H1 (cell line): ENCODE data around the gene SLC24A4. TPM values are rescaled to one million over a fixed set of nuclear protein-coding genes. Genes with fewer than 3 reads are reported as not detected.

ENCODE experiments used
- CTCF ChIA-PET: fragments of 300-600 bp; sonication (Branson Sonifier 250); formaldehyde crosslinking; loops from one replicate; lab custom pipeline; 2021; ENCODE audit not compliant: partially characterized antibody; lab: Charles Lee
- POLR2A ChIA-PET: fragments of 300-600 bp; sonication (Branson Sonifier 250); formaldehyde crosslinking; loops from one replicate; lab custom pipeline; 2021; ENCODE audit warnings: inconsistent platforms; ENCODE audit not compliant: partially characterized antibody; lab: Charles Lee
- DNase-seq, 2 experiments: peaks; one replicate each; pipeline versions ENCODE4 v3.0.0 to v3.0.0-alpha.2; 2010 to 2022; ENCODE audit warnings: low spot score in 2 of 2, low read depth in 1 of 2, mixed read lengths in 1 of 2
- FAIRE-seq: peaks from 2 replicates; lab custom pipeline; 2011; peaks lifted over from hg19 to GRCh38; lab: Jason Lieb, UNC
- H2AFZ ChIP-seq: 2 replicates; pipeline ENCODE4 v1.8.1; 2012; ENCODE audit warnings: low read length, inconsistent platforms
- H2AK5ac ChIP-seq: 2 replicates; pipeline ENCODE4 v1.6.1; 2013; ENCODE audit warnings: low read depth, low read length
- H2BK120ac ChIP-seq: replicated peaks from 2 replicates; pipeline ENCODE3; 2013; ENCODE audit warnings: low read depth, low read length, inconsistent platforms
- H2BK12ac ChIP-seq: 2 replicates; pipeline ENCODE4 v1.6.1; 2013; ENCODE audit warnings: low read depth, low read length
- H2BK15ac ChIP-seq: 2 replicates; pipeline ENCODE4 v1.6.1; 2013; ENCODE audit warnings: low read length
- H2BK20ac ChIP-seq: 2 replicates; pipeline ENCODE4 v1.6.1; 2013; ENCODE audit warnings: low read length
- H2BK5ac ChIP-seq: 2 replicates; pipeline ENCODE4 v1.6.1; 2013; ENCODE audit warnings: low read depth, low read length
- H3K14ac ChIP-seq: 2 replicates; pipeline ENCODE4 v1.6.1; 2013; ENCODE audit warnings: inconsistent platforms; ENCODE audit not compliant: insufficient read length
- H3K18ac ChIP-seq: 2 replicates; pipeline ENCODE4 v1.6.1; 2013; ENCODE audit warnings: low read length; ENCODE audit errors: extremely low read depth
- H3K23ac ChIP-seq: 2 replicates; pipeline ENCODE4 v1.6.1; 2013; ENCODE audit warnings: inconsistent platforms; ENCODE audit not compliant: insufficient read length
- H3K23me2 ChIP-seq: 2 replicates; pipeline ENCODE4 v1.6.1; 2013; ENCODE audit warnings: low read depth, low read length
- H3K27ac ChIP-seq: 2 replicates; pipeline ENCODE4 v1.6.1; 2011; ENCODE audit warnings: low read depth, low read length, inconsistent platforms
- H3K27me3 ChIP-seq, 4 experiments: replicated peaks in 1 of 4; 1 replicate in 1 of 4; 2 replicates in 3 of 4; pipeline versions ENCODE4 v1.6.1 to v1.8.1; 2011 to 2013; ENCODE audit warnings: low read length in 3 of 4, mild to moderate bottlenecking in 3 of 4, inconsistent platforms in 2 of 4, mixed read lengths in 2 of 4, moderate library complexity in 1 of 4; ENCODE audit not compliant: control insufficient read depth in 3 of 4, insufficient read depth in 3 of 4; ENCODE audit errors: extremely low read depth in 1 of 4
- H3K36me3 ChIP-seq, 4 experiments: 2 replicates each; pipeline versions ENCODE4 v1.6.1 to v1.8.1; 2011 to 2013; ENCODE audit warnings: mild to moderate bottlenecking in 4 of 4, low read length in 3 of 4, moderate library complexity in 2 of 4, control low read depth in 1 of 4, inconsistent platforms in 1 of 4; ENCODE audit not compliant: insufficient read depth in 4 of 4, control insufficient read depth in 2 of 4
- H3K4ac ChIP-seq: replicated peaks from 2 replicates; pipeline ENCODE3; 2013; ENCODE audit warnings: low read length, low read depth, mixed read lengths, inconsistent platforms; ENCODE audit not compliant: insufficient read length
- H3K4me1 ChIP-seq, 4 experiments: replicated peaks in 1 of 4; 1 replicate in 1 of 4; 2 replicates in 3 of 4; pipeline versions ENCODE4 v1.6.1 to v1.8.1; 2011 to 2013; ENCODE audit warnings: low read length in 3 of 4, inconsistent platforms in 2 of 4, mixed read lengths in 1 of 4; ENCODE audit not compliant: insufficient read depth in 4 of 4, control insufficient read depth in 3 of 4
- H3K4me2 ChIP-seq, 2 experiments: 2 replicates each; pipeline versions ENCODE4 v1.6.1 to v1.8.1; 2011 to 2013; ENCODE audit warnings: low read depth in 2 of 2, low read length in 2 of 2, control low read depth in 1 of 2, inconsistent platforms in 1 of 2, mild to moderate bottlenecking in 1 of 2; ENCODE audit not compliant: insufficient read depth in 1 of 2
- H3K4me3 ChIP-seq, 4 experiments: fragments of 200-600, 300-600 bp in 1 of 4; sonication (generic), shearing (Covaris generic), sonication (Bioruptor Twin) in 1 of 4; 2 replicates each; pipeline versions ENCODE4 v1.5.1 to v1.8.1; 2011 to 2016; ENCODE audit warnings: low read length in 4 of 4, low read depth in 3 of 4, control low read depth in 2 of 4, inconsistent platforms in 2 of 4, mild to moderate bottlenecking in 2 of 4, mixed read lengths in 1 of 4, moderate library complexity in 1 of 4; ENCODE audit not compliant: insufficient read depth in 2 of 4; ENCODE audit errors: extremely low read depth in 1 of 4
- H3K56ac ChIP-seq: replicated peaks from 2 replicates; pipeline ENCODE3; 2013; ENCODE audit warnings: low read depth, mild to moderate bottlenecking, mixed read lengths, low read length, inconsistent platforms; ENCODE audit not compliant: insufficient read length
- H3K79me1 ChIP-seq: 2 replicates; pipeline ENCODE4 v1.6.1; 2013; ENCODE audit warnings: low read depth, low read length, control low read depth
- H3K79me2 ChIP-seq, 2 experiments: 2 replicates each; pipeline versions ENCODE4 v1.6.1 to v1.8.1; 2012 to 2013; ENCODE audit warnings: low read length in 2 of 2, mild to moderate bottlenecking in 2 of 2, inconsistent platforms in 1 of 2; ENCODE audit not compliant: insufficient read depth in 2 of 2, control insufficient read depth in 1 of 2
- H3K9ac ChIP-seq, 4 experiments: replicated peaks in 1 of 4; 1 replicate in 1 of 4; 2 replicates in 3 of 4; pipeline versions ENCODE4 v1.6.1 to v1.8.1; 2011 to 2013; ENCODE audit warnings: low read depth in 3 of 4, low read length in 3 of 4, control low read depth in 2 of 4, mild to moderate bottlenecking in 2 of 4, moderate library complexity in 2 of 4, inconsistent platforms in 1 of 4; ENCODE audit errors: extremely low read depth in 1 of 4
- H3K9me3 ChIP-seq, 2 experiments: 2 replicates each; pipeline versions ENCODE4 v1.6.1 to v1.8.1; 2012 to 2013; ENCODE audit warnings: mild to moderate bottlenecking in 2 of 2, moderate library complexity in 2 of 2, control low read depth in 1 of 2, inconsistent platforms in 1 of 2, low read depth in 1 of 2, low read length in 1 of 2, mixed read lengths in 1 of 2; ENCODE audit not compliant: insufficient read depth in 2 of 2
- H4K20me1 ChIP-seq, 2 experiments: replicated peaks in 1 of 2; 2 replicates each; pipeline versions ENCODE3 to v1.8.1; 2011 to 2013; ENCODE audit warnings: inconsistent platforms in 2 of 2, low read length in 2 of 2, mild to moderate bottlenecking in 1 of 2; ENCODE audit not compliant: insufficient read depth in 2 of 2, control insufficient read depth in 1 of 2
- H4K5ac ChIP-seq: 2 replicates; pipeline ENCODE4 v1.6.1; 2013; ENCODE audit warnings: low read length, low read depth, mixed read lengths, inconsistent platforms; ENCODE audit not compliant: insufficient read length
- H4K8ac ChIP-seq: 2 replicates; pipeline ENCODE4 v1.8.0; 2013; ENCODE audit warnings: mild to moderate bottlenecking, moderate library complexity, low read length, inconsistent platforms; ENCODE audit not compliant: insufficient read depth; ENCODE audit errors: extremely low read depth
- H4K91ac ChIP-seq: replicated peaks from 2 replicates; pipeline ENCODE3; 2013; ENCODE audit warnings: low read length, mixed read lengths, inconsistent platforms; ENCODE audit not compliant: insufficient read length
- CBX5 ChIP-seq: fragments of 300-800, 300-1000 bp; sonication (generic); IDR thresholded peaks from 2 replicates; pipeline ENCODE4 v1.7.1; 2016; ENCODE audit warnings: antibody characterized with exemption, low read length, low read depth
- CHD1 ChIP-seq: IDR thresholded peaks from 2 replicates; pipeline ENCODE4 v1.6.1; 2012; ENCODE audit warnings: low read depth, low read length, improper control_type of control experiment
- CHD2 ChIP-seq: IDR thresholded peaks from 2 replicates; pipeline ENCODE4 v1.6.1; 2012; ENCODE audit warnings: low read length, improper control_type of control experiment
- EGR1 ChIP-seq: IDR thresholded peaks from 2 replicates; pipeline ENCODE4 v1.6.1; 2011; ENCODE audit warnings: low read depth, low read length, borderline replicate concordance
- RFX5 ChIP-seq: IDR thresholded peaks from 2 replicates; pipeline ENCODE4 v1.6.1; 2011; ENCODE audit warnings: low read depth, low read length, improper control_type of control experiment, borderline replicate concordance
- RNF2 ChIP-seq: fragments of 200-900, 300-1000 bp; sonication (generic); IDR thresholded peaks from 2 replicates; pipeline ENCODE4 v1.7.1; 2016; ENCODE audit warnings: borderline replicate concordance, low read depth, mild to moderate bottlenecking, antibody characterized with exemption, low read length; ENCODE audit not compliant: poor library complexity, severe bottlenecking; ENCODE audit errors: missing control alignments
- SRF ChIP-seq: IDR thresholded peaks from 2 replicates; pipeline ENCODE4 v1.6.1; 2011; ENCODE audit warnings: mild to moderate bottlenecking, low read depth, low read length, moderate library complexity
- TAF7 ChIP-seq: optimal IDR thresholded peaks from 2 replicates; pipeline ENCODE3; 2011; ENCODE audit warnings: low read depth, mild to moderate bottlenecking, inconsistent platforms, low read length, moderate library complexity, borderline replicate concordance
- TBP ChIP-seq: IDR thresholded peaks from 2 replicates; pipeline ENCODE4 v1.6.1; 2011; ENCODE audit warnings: low read depth, low read length, improper control_type of control experiment
- WGBS, 2 experiments: shearing (Covaris generic) in 1 of 2; methylation state at CpG; one replicate each; pipeline versions ENCODE4 v1.1.6 to v1.1.7; 2013 to 2015; ENCODE audit warnings: low lambda C conversion rate in 2 of 2, mixed read lengths in 2 of 2, inconsistent platforms in 1 of 2, low coverage in 1 of 2, missing lambda C conversion rate in 1 of 2; ENCODE audit not compliant: insufficient replicate concordance in 2 of 2, insufficient coverage in 1 of 2, insufficient read length in 1 of 2; ENCODE audit errors: extremely low coverage in 1 of 2, missing lambda C conversion rate in 1 of 2; 5-methylcytosine and 5-hydroxymethylcytosine counted together
- polyA plus RNA-seq, 7 experiments: library from polyadenylated mRNA; depleted of rRNA in 3 of 7; stranded (reverse) in 5 of 7; unstranded in 2 of 7; fragments of >200 nt in 5 of 7; fragments of 200-250 nt in 2 of 7; gene quantifications; 1 replicate in 5 of 7; 2 replicates in 1 of 7; 4 replicates in 1 of 7; pipeline versions ENCODE4 v1.2.1 to v1.2.3, GENCODE V29; 2011 to 2013; ENCODE audit warnings: missing spikeins in 2 of 7, mixed read lengths in 2 of 7
- total RNA-seq: library from RNA; stranded (reverse); fragmentation: NEBNext Ultra II Directional; extraction: Animal tissue kit (Norgen Biotek cat#: 25700); gene quantifications from 2 replicates; pipeline ENCODE4 v1.2.1, GENCODE V29; 2021
- TF ChIP-seq, protein P1 (sequence below): IDR thresholded peaks from 2 replicates; pipeline ENCODE4 v1.6.1; 2011; ENCODE audit warnings: low read length, improper control_type of control experiment
- TF ChIP-seq, protein P2 (sequence below), 3 experiments: IDR thresholded peaks; 1 replicate in 2 of 3; 2 replicates in 1 of 3; pipeline versions ENCODE4 v1.5.1 to v1.6.1; 2011; ENCODE audit warnings: low read length in 3 of 3, mild to moderate bottlenecking in 3 of 3, inconsistent platforms in 2 of 3, low read depth in 1 of 3, moderate library complexity in 1 of 3; ENCODE audit not compliant: insufficient read depth in 1 of 3; ENCODE audit errors: control extremely low read depth in 1 of 3

The SLC24A4 gene
- total and polyA plus RNA-seq, 2 of the 8 experiments (the other 6 are each of a cell fraction or from before 2014, with no cell fraction given), result 0.27 to 0.89 TPM

DNA sequence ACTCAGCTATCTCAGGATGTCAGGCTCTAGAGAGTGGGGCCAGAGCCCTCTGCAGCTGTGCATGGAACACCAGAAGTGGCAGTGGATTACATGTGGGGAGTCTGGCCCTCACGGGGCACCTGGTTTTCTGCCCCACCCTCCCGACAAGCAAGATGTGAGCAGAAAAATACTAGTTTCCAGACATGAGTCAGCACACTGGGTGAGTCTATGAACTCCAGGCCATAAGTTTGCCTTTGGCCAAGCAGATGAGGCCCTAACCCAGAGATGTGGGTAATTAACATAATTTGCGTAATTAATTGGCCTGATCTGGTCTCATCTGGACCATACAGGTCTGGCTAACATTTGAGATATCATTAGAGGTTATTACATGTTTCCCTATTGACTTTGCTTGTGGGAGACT is 37.7 kb upstream of the SLC24A4 start:
- Histone ChIP-seq H4K91ac (no peak overlapping the region), H4K5ac (no peak overlapping the region), H2AFZ (no peak overlapping the region), H3K9ac (no peak overlapping the region), H2BK5ac (no peak overlapping the region), H3K79me2 (no peaks in the 10 kb centered on the region), H4K8ac (no peak overlapping the region), H3K9me3 (no peaks in the 10 kb centered on the region; a peak in 1 of 4 replicates), H4K20me1 (no peaks in the 10 kb centered on the region), H3K23ac (no peak overlapping the region), H2BK12ac (no peak overlapping the region), H2BK20ac (no peak overlapping the region), H3K23me2 (no peaks in the 10 kb centered on the region), H2AK5ac (no peak overlapping the region), H3K4me3 (no peak overlapping the region), H3K27ac (no peak overlapping the region), H3K27me3 (no peaks in the 10 kb centered on the region), H3K56ac (no peak overlapping the region), H3K4ac (no peak overlapping the region), H3K14ac (no peak overlapping the region), H2BK15ac (no peak overlapping the region), H3K18ac (no peak overlapping the region), H3K36me3 (no peaks in the 10 kb centered on the region), H3K4me2 (no peak overlapping the region), H3K79me1 (no peaks in the 10 kb centered on the region), H2BK120ac (no peak overlapping the region), H3K4me1 (no peaks in the 10 kb centered on the region)
- POLR2A ChIA-PET, result no interaction called here
- CTCF ChIA-PET, result no interaction called here
- FAIRE-seq, result no peak
- no peak for DNase-seq
- 96% methylated on average over 3 of the region's 3 CpGs; no CpG with 5 or more reads in 1 of the 2 experiments for WGBS, 2 experiments
- TF ChIP-seq, protein P1, sequence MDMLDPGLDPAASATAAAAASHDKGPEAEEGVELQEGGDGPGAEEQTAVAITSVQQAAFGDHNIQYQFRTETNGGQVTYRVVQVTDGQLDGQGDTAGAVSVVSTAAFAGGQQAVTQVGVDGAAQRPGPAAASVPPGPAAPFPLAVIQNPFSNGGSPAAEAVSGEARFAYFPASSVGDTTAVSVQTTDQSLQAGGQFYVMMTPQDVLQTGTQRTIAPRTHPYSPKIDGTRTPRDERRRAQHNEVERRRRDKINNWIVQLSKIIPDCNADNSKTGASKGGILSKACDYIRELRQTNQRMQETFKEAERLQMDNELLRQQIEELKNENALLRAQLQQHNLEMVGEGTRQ, result no peak
- TF ChIP-seq EGR1, result no peak
- no peak for TF ChIP-seq SRF
- TF ChIP-seq TBP, result no peak
- TF ChIP-seq CHD2, result no peak
- TF ChIP-seq CHD1, result no peak
- no peak for TF ChIP-seq TAF7
- TF ChIP-seq RFX5, result no peak
- no peak for TF ChIP-seq CBX5
- TF ChIP-seq, protein P2, sequence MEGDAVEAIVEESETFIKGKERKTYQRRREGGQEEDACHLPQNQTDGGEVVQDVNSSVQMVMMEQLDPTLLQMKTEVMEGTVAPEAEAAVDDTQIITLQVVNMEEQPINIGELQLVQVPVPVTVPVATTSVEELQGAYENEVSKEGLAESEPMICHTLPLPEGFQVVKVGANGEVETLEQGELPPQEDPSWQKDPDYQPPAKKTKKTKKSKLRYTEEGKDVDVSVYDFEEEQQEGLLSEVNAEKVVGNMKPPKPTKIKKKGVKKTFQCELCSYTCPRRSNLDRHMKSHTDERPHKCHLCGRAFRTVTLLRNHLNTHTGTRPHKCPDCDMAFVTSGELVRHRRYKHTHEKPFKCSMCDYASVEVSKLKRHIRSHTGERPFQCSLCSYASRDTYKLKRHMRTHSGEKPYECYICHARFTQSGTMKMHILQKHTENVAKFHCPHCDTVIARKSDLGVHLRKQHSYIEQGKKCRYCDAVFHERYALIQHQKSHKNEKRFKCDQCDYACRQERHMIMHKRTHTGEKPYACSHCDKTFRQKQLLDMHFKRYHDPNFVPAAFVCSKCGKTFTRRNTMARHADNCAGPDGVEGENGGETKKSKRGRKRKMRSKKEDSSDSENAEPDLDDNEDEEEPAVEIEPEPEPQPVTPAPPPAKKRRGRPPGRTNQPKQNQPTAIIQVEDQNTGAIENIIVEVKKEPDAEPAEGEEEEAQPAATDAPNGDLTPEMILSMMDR (IDR thresholded peaks at IDR 0.05; ENCODE audit: control extremely low read depth in 1 of 3, insufficient read depth in 1 of 3, low read depth in 1 of 3, low read length in 3 of 3), result no peak
- TF ChIP-seq RNF2, result no peak
